ENCODE measurements around the gene MACROD2.

The MACROD2 gene

GRCh38 chr20:14956538-14956937, 961.2 kb downstream of the MACROD2 start:
- TF ChIP-seq, protein P1, sequence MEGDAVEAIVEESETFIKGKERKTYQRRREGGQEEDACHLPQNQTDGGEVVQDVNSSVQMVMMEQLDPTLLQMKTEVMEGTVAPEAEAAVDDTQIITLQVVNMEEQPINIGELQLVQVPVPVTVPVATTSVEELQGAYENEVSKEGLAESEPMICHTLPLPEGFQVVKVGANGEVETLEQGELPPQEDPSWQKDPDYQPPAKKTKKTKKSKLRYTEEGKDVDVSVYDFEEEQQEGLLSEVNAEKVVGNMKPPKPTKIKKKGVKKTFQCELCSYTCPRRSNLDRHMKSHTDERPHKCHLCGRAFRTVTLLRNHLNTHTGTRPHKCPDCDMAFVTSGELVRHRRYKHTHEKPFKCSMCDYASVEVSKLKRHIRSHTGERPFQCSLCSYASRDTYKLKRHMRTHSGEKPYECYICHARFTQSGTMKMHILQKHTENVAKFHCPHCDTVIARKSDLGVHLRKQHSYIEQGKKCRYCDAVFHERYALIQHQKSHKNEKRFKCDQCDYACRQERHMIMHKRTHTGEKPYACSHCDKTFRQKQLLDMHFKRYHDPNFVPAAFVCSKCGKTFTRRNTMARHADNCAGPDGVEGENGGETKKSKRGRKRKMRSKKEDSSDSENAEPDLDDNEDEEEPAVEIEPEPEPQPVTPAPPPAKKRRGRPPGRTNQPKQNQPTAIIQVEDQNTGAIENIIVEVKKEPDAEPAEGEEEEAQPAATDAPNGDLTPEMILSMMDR (conservative IDR thresholded peaks at IDR 0.05; ENCODE audit: control insufficient read depth, insufficient read depth, low read depth, low read length) = no peak
- H3K4me3 ChIP-seq (ENCODE audit: control insufficient read depth, low read depth, low read length) = no peak overlapping the region
- no peak for DNase-seq (ENCODE audit: low read depth)

- H3K4me3 ChIP-seq (ENCODE audit: control insufficient read depth, low read depth, low read length) = no peak overlapping the region
- DNase-seq (ENCODE audit: low read depth) = no peak
- TF ChIP-seq, protein P1 (conservative IDR thresholded peaks at IDR 0.05; ENCODE audit: control insufficient read depth, insufficient read depth, low read depth, low read length) = no peak
Observed at GRCh38 chr20:14957402-14957801, 962.1 kb downstream of the MACROD2 start.

GRCh38 chr20:14958626-14959025, 963.3 kb downstream of the MACROD2 start:
- no peak for DNase-seq (ENCODE audit: low read depth)
- no peak overlapping the region for H3K4me3 ChIP-seq (ENCODE audit: control insufficient read depth, low read depth, low read length)
- TF ChIP-seq, protein P1 (conservative IDR thresholded peaks at IDR 0.05; ENCODE audit: control insufficient read depth, insufficient read depth, low read depth, low read length) = no peak

DNA sequence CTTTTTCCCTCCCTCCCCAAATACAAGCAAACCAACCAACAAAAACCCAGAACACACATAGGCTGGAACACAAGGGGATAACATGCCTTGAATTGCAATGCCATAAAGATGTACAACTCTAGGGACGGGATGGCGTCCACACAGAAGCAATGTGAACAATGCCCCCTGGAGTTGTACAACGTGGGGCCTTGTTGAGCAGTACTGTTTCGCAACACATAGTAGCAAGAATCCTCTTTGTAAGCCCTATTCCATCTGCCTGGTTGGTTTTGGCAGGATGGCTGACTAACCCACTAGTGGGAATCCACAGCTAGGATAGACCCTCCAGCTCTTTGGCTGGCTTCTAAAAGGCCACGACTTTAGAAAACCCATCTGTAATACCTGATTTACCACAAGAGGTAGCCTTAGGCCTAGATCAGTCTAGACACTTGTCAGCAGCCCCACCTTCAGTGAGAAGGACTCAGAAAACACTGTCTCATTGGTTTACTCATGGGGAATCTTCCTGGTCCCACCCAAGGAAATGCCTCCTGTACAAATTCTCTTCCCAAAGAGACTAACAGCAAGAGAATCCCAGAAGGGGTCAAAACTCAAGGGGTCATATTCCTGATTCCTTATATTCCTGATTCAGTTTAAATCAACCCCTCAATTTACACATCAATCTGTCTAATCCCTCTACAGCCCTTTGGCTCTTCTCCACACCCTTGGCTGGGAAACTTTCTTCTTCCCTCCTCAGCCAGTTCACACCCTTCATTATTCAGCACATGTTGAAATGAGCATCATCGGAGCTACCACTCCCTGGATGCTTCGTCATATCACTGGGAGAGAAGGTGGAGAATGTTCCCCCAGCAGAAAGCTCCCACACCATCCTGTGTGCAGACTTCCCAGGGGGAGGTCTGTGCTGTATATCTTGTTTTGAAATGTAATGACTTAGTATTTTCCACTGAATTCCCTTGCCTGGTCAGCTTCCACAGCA, 964.5 kb downstream of the MACROD2 start:
- TF ChIP-seq, protein P1 (conservative IDR thresholded peaks at IDR 0.05; ENCODE audit: control insufficient read depth, insufficient read depth, low read depth, low read length) = no peak
- H3K4me3 ChIP-seq (ENCODE audit: control insufficient read depth, low read depth, low read length) = no peak overlapping the region
- peak; percentile 42 for DNase-seq (ENCODE audit: low read depth)

GRCh38 chr20:14960831-14961230, 965.5 kb downstream of the MACROD2 start:
- TF ChIP-seq, protein P1 (conservative IDR thresholded peaks at IDR 0.05; ENCODE audit: control insufficient read depth, insufficient read depth, low read depth, low read length) = no peak
- no peak for DNase-seq (ENCODE audit: low read depth)
- no peak overlapping the region for H3K4me3 ChIP-seq (ENCODE audit: control insufficient read depth, low read depth, low read length)

DNA sequence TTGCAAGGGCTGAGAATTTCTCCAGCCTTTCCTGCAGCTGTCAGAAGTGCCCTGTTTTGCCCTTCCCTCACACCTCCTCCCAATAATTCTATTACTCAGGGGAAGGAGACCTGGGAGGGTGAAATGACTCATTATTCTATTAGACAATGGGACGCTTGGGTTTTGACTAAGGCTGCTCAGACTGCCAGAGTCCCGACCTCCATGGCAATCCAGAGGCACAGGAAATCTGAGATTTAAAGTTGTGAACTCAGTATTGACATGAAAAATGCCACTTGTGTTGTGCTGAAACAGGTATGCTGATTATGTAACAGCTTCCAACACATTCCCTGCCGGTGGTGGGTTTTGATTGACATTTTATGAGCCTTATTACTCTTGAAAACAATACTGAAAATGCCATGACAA, 967.9 kb downstream of the MACROD2 start:
- peak; percentile 37 for DNase-seq (ENCODE audit: low read depth)
- TF ChIP-seq, protein P1 (conservative IDR thresholded peaks at IDR 0.05; ENCODE audit: control insufficient read depth, insufficient read depth, low read depth, low read length) = no peak
- H3K4me3 ChIP-seq (ENCODE audit: control insufficient read depth, low read depth, low read length) = no peak overlapping the region
